HepG2 (cell line): Measurements from ENCODE around the gene TRIM61. TPM values are rescaled to one million over a fixed set of nuclear protein-coding genes. Genes with fewer than 3 reads are reported as not detected.

Experiments
- ATAC-seq: fragments of 200-7000 bp; cut with Tn5 transposase; 3 replicates; pipeline ENCODE4 v1.9.1; 2020; ENCODE audit warnings: mild to moderate bottlenecking, moderate library complexity
- BruUV-seq: library from RNA; stranded (reverse); fragments of 400-500 nt; replicated peaks from 2 replicates; lab custom pipeline; 2021; lab: Mats Ljungman, UMichigan
- CTCF ChIA-PET: fragments of 300-600 bp; formaldehyde crosslinking; extraction: SDS; loops from one replicate; lab custom pipeline; 2021; ENCODE audit warnings: low total read pairs, inconsistent platforms, low intra/inter-chr PET ratio; lab: Yijun Ruan, JAX
- POLR2A ChIA-PET: fragments of 350-600 bp; sonication (Branson Sonifier 250); formaldehyde crosslinking; loops from one replicate; lab custom pipeline; 2020; ENCODE audit warnings: antibody characterized with exemption, inconsistent platforms; lab: Yijun Ruan, JAX
- DNase-seq: peaks from one replicate; pipeline ENCODE4 v3.0.0-alpha.2; 2015; ENCODE audit warnings: low spot score
- FAIRE-seq: peaks from 3 replicates; lab custom pipeline; 2011; peaks lifted over from hg19 to GRCh38; lab: Jason Lieb, UNC
- H2AFZ ChIP-seq: one replicate; pipeline ENCODE4 v1.6.1; 2011; ENCODE audit warnings: low read length, inconsistent platforms
- H3K27ac ChIP-seq: fragments of 300-600 bp; 3 replicates; pipeline ENCODE4 v1.8.0; 2011; ENCODE audit warnings: mixed run types, mild to moderate bottlenecking, mixed read lengths, low read length, inconsistent platforms; ENCODE audit not compliant: insufficient read depth; ENCODE audit errors: extremely low read length
- H3K27me3 ChIP-seq, 2 experiments: fragments of 200-600 bp in 1 of 2; 2 replicates in 1 of 2; 3 replicates in 1 of 2; pipeline versions ENCODE4 v1.6.0 to v1.8.0; 2011; ENCODE audit warnings: low read length in 2 of 2, mild to moderate bottlenecking in 2 of 2, moderate library complexity in 2 of 2, inconsistent platforms in 1 of 2; ENCODE audit not compliant: insufficient read depth in 2 of 2, control insufficient read depth in 1 of 2
- H3K36me3 ChIP-seq, 2 experiments: fragments of 200-600 bp in 1 of 2; replicated peaks in 1 of 2; 2 replicates in 1 of 2; 3 replicates in 1 of 2; pipeline versions ENCODE4 v1.5.1 to v1.8.0; 2011; ENCODE audit warnings: low read length in 2 of 2, inconsistent platforms in 1 of 2; ENCODE audit not compliant: insufficient read depth in 2 of 2, control insufficient read depth in 1 of 2
- H3K4me1 ChIP-seq: 2 replicates; pipeline ENCODE4 v1.5.1; 2012; ENCODE audit warnings: low read length, inconsistent platforms; ENCODE audit not compliant: insufficient read depth
- H3K4me2 ChIP-seq: 2 replicates; pipeline ENCODE4 v1.6.0; 2011; ENCODE audit warnings: low read depth, low read length, inconsistent platforms
- H3K4me3 ChIP-seq, 3 experiments: fragments of 200-600 bp in 1 of 3; sonication (generic), shearing (Covaris generic) in 1 of 3; replicated peaks in 1 of 3; 2 replicates each; pipeline ENCODE4 v1.5.1; 2011 to 2016; ENCODE audit warnings: low read length in 3 of 3, inconsistent platforms in 2 of 3, low read depth in 2 of 3, mild to moderate bottlenecking in 2 of 3, control low read depth in 1 of 3, mixed read lengths in 1 of 3; ENCODE audit not compliant: insufficient read depth in 1 of 3
- H3K79me2 ChIP-seq: one replicate; pipeline ENCODE4 v1.6.1; 2011; ENCODE audit warnings: low read length, inconsistent platforms; ENCODE audit not compliant: insufficient read depth
- H3K9ac ChIP-seq: 2 replicates; pipeline ENCODE4 v1.6.0; 2011; ENCODE audit warnings: mild to moderate bottlenecking, low read depth, low read length, inconsistent platforms; ENCODE audit not compliant: insufficient read depth
- H3K9me3 ChIP-seq: 2 replicates; pipeline ENCODE4 v1.5.1; 2012; ENCODE audit warnings: mild to moderate bottlenecking, low read length
- H4K20me1 ChIP-seq: 2 replicates; pipeline ENCODE4 v1.6.0; 2011; ENCODE audit warnings: inconsistent platforms, mild to moderate bottlenecking, low read length, moderate library complexity; ENCODE audit not compliant: insufficient read depth
- BCL6 ChIP-seq: IDR thresholded peaks from 2 replicates; pipeline ENCODE4 v1.6.1; 2016; ENCODE audit warnings: missing genetic modification reagents, missing compliant biosample characterization
- CC2D1A ChIP-seq: sonication (generic); formaldehyde crosslinking; IDR thresholded peaks from 2 replicates; pipeline ENCODE4 v1.8.1; 2023; ENCODE audit warnings: mild to moderate bottlenecking, missing genetic modification reagents
- FOXO1 ChIP-seq: sonication (generic); formaldehyde crosslinking; IDR thresholded peaks from 2 replicates; pipeline ENCODE4 v1.4.0; 2020; ENCODE audit warnings: missing genetic modification reagents
- HIVEP1 ChIP-seq: sonication (generic); formaldehyde crosslinking; IDR thresholded peaks from 2 replicates; pipeline ENCODE4 v1.4.0; 2020; ENCODE audit warnings: mild to moderate bottlenecking, missing genetic modification reagents
- KDM3A ChIP-seq: IDR thresholded peaks from 2 replicates; pipeline ENCODE4 v1.6.1; 2018; ENCODE audit warnings: low read depth, missing compliant biosample characterization
- NFE2L1 ChIP-seq: sonication (generic); formaldehyde crosslinking; IDR thresholded peaks from 2 replicates; pipeline ENCODE4 v1.4.0; 2020; ENCODE audit warnings: missing genetic modification reagents, mild to moderate bottlenecking, borderline replicate concordance
- ZBTB14 ChIP-seq: sonication (generic); formaldehyde crosslinking; IDR thresholded peaks from 2 replicates; pipeline ENCODE4 v1.4.0; 2020; ENCODE audit warnings: missing genetic modification reagents
- ZNF20 ChIP-seq: sonication (generic); formaldehyde crosslinking; IDR thresholded peaks from 2 replicates; pipeline ENCODE4 v1.4.0; 2020; ENCODE audit warnings: mild to moderate bottlenecking, moderate library complexity, missing genetic modification reagents
- ZNF225 ChIP-seq: sonication (generic); formaldehyde crosslinking; IDR thresholded peaks from 2 replicates; pipeline ENCODE4 v1.4.0; 2020; ENCODE audit warnings: mild to moderate bottlenecking, missing genetic modification reagents
- ZNF280D ChIP-seq: sonication (generic); formaldehyde crosslinking; IDR thresholded peaks from 2 replicates; pipeline ENCODE4 v1.5.1; 2020; ENCODE audit warnings: mild to moderate bottlenecking, missing genetic modification reagents
- ZNF282 ChIP-seq: fragments of 450-650 bp; IDR thresholded peaks from 2 replicates; pipeline ENCODE4 v1.6.1; 2018; ENCODE audit not compliant: partially characterized antibody
- ZNF646 ChIP-seq: sonication (generic); formaldehyde crosslinking; IDR thresholded peaks from 2 replicates; pipeline ENCODE4 v1.9.0; 2021; ENCODE audit warnings: mild to moderate bottlenecking, missing genetic modification reagents
- ZNF761 ChIP-seq: sonication (generic); formaldehyde crosslinking; conservative IDR thresholded peaks from 2 replicates; pipeline ENCODE4 v1.4.0; 2020; ENCODE audit warnings: mild to moderate bottlenecking, missing genetic modification reagents
- ZNF816 ChIP-seq: sonication (generic); formaldehyde crosslinking; IDR thresholded peaks from 2 replicates; pipeline ENCODE4 v1.8.0; 2022; ENCODE audit warnings: missing genetic modification reagents, mild to moderate bottlenecking, borderline replicate concordance
- WGBS: methylation state at CpG from one replicate; pipeline ENCODE4 v1.1.6; 2017; ENCODE audit warnings: low lambda C conversion rate; 5-methylcytosine and 5-hydroxymethylcytosine counted together
- in situ Hi-C: cut with HindIII; loops from 2 replicates; pipeline ENCODE4 v1.10.0; 2017; ENCODE audit warnings: low pct_unique_long_range_greater_than_20kb; ENCODE audit not compliant: extremely low pct_ligation_motif_present
- intact Hi-C: fragments of 100-400 bp; cut with micrococcal nuclease; formaldehyde crosslinking; loops from one replicate; pipeline ENCODE4 v1.10.0; 2022; ENCODE audit not compliant: unreplicated experiment
- polyA plus RNA-seq, 8 experiments: library from polyadenylated mRNA; depleted of rRNA in 3 of 8; stranded (reverse) in 7 of 8; unstranded in 1 of 8; fragments of >200 nt; fragmentation: Illumina TruSeq in 4 of 8; extraction: Trizol in 4 of 8; gene quantifications; 2 replicates each; pipeline versions ENCODE4 v1.2.1 to v1.2.3, GENCODE V29; 2011 to 2016; ENCODE audit warnings: low read depth in 4 of 8, missing spikeins in 1 of 8, mixed read lengths in 1 of 8; ENCODE audit not compliant: insufficient read depth in 1 of 8
- total RNA-seq, 5 experiments: library from RNA; depleted of rRNA; stranded (reverse); fragments of >200 nt; fragmentation: Illumina TruSeq; extraction: Trizol; gene quantifications; 2 replicates each; pipeline ENCODE4 v1.2.3, GENCODE V29; 2016; ENCODE audit warnings: low read depth in 1 of 5

Gene TRIM61
- total and polyA plus RNA-seq, 2 of the 13 experiments (the other 11 are each of a cell fraction or from before 2014, with no cell fraction given) = not detected

- no peak overlapping the region for H2AFZ ChIP-seq
- no peaks in the 10 kb centered on the region for H3K9me3 ChIP-seq
- no TSS peak for BruUV-seq
- no peak overlapping the region for H3K4me3 ChIP-seq
- intact Hi-C loops = no loop called here
- H3K4me2 ChIP-seq = no peak overlapping the region
- FAIRE-seq (no peak), ATAC-seq (no peak), DNase-seq (no peak)
- POLR2A ChIA-PET = no interaction called here
- no peaks in the 10 kb centered on the region for H3K79me2 ChIP-seq
- CTCF ChIA-PET = no interaction called here
- no peaks in the 10 kb centered on the region for H3K4me1 ChIP-seq
- H3K27ac ChIP-seq = no peak overlapping the region
- 19% methylated on average over 3 of the region's 3 CpGs for WGBS
- no peaks in the 10 kb centered on the region for H4K20me1 ChIP-seq
- in situ Hi-C loops = no loop called here
- no peak overlapping the region for H3K9ac ChIP-seq
- H3K36me3 ChIP-seq = no peaks in the 10 kb centered on the region
- no peaks in the 10 kb centered on the region for H3K27me3 ChIP-seq
- TF ChIP-seq ZNF761 (CRISPR knock-in tag) (no peak), ZNF20 (CRISPR knock-in tag) (no peak), FOXO1 (no peak), NFE2L1 (no peak), BCL6 (CRISPR knock-in tag) (no peak), KDM3A (CRISPR knock-in tag) (no peak), HIVEP1 (CRISPR knock-in tag) (no peak), CC2D1A (no peak), ZNF646 (no peak), ZNF225 (CRISPR knock-in tag) (no peak), ZNF282 (no peak), ZNF816 (no peak), ZBTB14 (CRISPR knock-in tag) (no peak), ZNF280D (no peak)
These were observed 24.9 kb downstream of the TRIM61 start for GRCh38 chr4:164952551-164952950.
